ENCODE data around the gene HERPUD1.

GRCh38 chr16:56980792-56981724 lies 49.1 kb downstream of the HERPUD1 start:
- TF ChIP-seq CTCF (conservative IDR thresholded peaks at IDR 0.05) (no peak), ZFX (IDR thresholded peaks at IDR 0.05) (no peak)
